HCT116 (cell line): ENCODE measurements around the gene ABLIM1. TPM values are rescaled to one million over a fixed set of nuclear protein-coding genes. Genes with fewer than 3 reads are reported as not detected.

Experiments
- ATAC-seq: fragments of 200-7000 bp; cut with Tn5 transposase; 2 replicates; pipeline ENCODE4 v1.9.1; 2020; ENCODE audit warnings: mild to moderate bottlenecking, moderate library complexity
- BruUV-seq: library from RNA; stranded (reverse); fragments of 400-500 nt; replicated peaks from 2 replicates; lab custom pipeline; 2021; lab: Mats Ljungman, UMichigan
- CTCF ChIA-PET: fragments of 300-600 bp; sonication (Branson Sonifier 250); formaldehyde crosslinking; loops from one replicate; lab custom pipeline; 2021; ENCODE audit warnings: antibody characterized with exemption; lab: Charles Lee
- POLR2A ChIA-PET: fragments of 300-600, 350-600 bp; sonication (Branson Sonifier 250); formaldehyde crosslinking; loops from one replicate; lab custom pipeline; 2021; ENCODE audit warnings: antibody characterized with exemption; lab: Charles Lee
- RAD21 ChIA-PET, 2 experiments: fragments of 300-600 bp; sonication (Branson Sonifier 250); formaldehyde crosslinking; loops; one replicate each; lab custom pipeline; 2023; ENCODE audit warnings: low total read pairs in 2 of 2; ENCODE audit not compliant: uncharacterized antibody in 2 of 2, unreplicated experiment in 2 of 2, low non-redundant PET in 1 of 2; lab: Charles Lee
- DNase-seq: peaks from one replicate; pipeline ENCODE4 v3.0.0-alpha.2; 2010; ENCODE audit warnings: low read depth, low spot score
- H2AFZ ChIP-seq: fragments of 200-600 bp; shearing (Covaris generic), sonication (generic); 2 replicates; pipeline ENCODE4 v1.6.1; 2017; ENCODE audit warnings: low read depth, mixed run types, mixed read lengths, antibody characterized with exemption, low read length; ENCODE audit not compliant: poor library complexity, severe bottlenecking
- H3K27ac ChIP-seq: 2 replicates; pipeline ENCODE4 v1.5.1; 2012; ENCODE audit warnings: low read depth, low read length
- H3K27me3 ChIP-seq: fragments of 200-600 bp; sonication (generic); 2 replicates; pipeline ENCODE4 v1.6.1; 2016; ENCODE audit warnings: mixed run types, low read length, mixed read lengths; ENCODE audit not compliant: insufficient read depth
- H3K36me3 ChIP-seq, 2 experiments: fragments of 200-500 bp in 1 of 2; fragments of 200-600 bp in 1 of 2; sonication (Bioruptor generic) in 1 of 2; sonication (generic) in 1 of 2; 2 replicates each; pipeline versions ENCODE4 v1.5.1 to v1.6.1; 2014 to 2016; ENCODE audit warnings: low read length in 2 of 2, inconsistent platforms in 1 of 2, mixed read lengths in 1 of 2, mixed run types in 1 of 2; ENCODE audit not compliant: insufficient read depth in 2 of 2, control insufficient read depth in 1 of 2
- H3K4me1 ChIP-seq, 2 experiments: fragments of 200-600 bp in 1 of 2; sonication (generic) in 1 of 2; 2 replicates each; pipeline versions ENCODE4 v1.5.1 to v1.6.1; 2012 to 2017; ENCODE audit warnings: low read length in 2 of 2, inconsistent platforms in 1 of 2, mild to moderate bottlenecking in 1 of 2, mixed read lengths in 1 of 2, mixed run types in 1 of 2, moderate library complexity in 1 of 2; ENCODE audit not compliant: insufficient read depth in 2 of 2, control insufficient read depth in 1 of 2
- H3K4me2 ChIP-seq: fragments of 200-600 bp; sonication (generic); 2 replicates; pipeline ENCODE4 v1.6.1; 2017; ENCODE audit warnings: mixed run types, low read length, mixed read lengths
- H3K4me3 ChIP-seq, 2 experiments: fragments of 200-600 bp in 1 of 2; sonication (generic) in 1 of 2; replicated peaks in 1 of 2; 2 replicates each; pipeline ENCODE4 v1.5.1; 2011 to 2016; ENCODE audit warnings: low read length in 2 of 2, control low read depth in 1 of 2, low read depth in 1 of 2, mild to moderate bottlenecking in 1 of 2, mixed read lengths in 1 of 2, mixed run types in 1 of 2
- H3K79me2 ChIP-seq: fragments of 200-600 bp; sonication (generic); 2 replicates; pipeline ENCODE4 v1.6.1; 2017; ENCODE audit warnings: mild to moderate bottlenecking, mixed run types, low read length, moderate library complexity, mixed read lengths; ENCODE audit not compliant: insufficient read depth
- H3K9ac ChIP-seq: fragments of 200-600 bp; sonication (generic); 2 replicates; pipeline ENCODE4 v1.6.1; 2016; ENCODE audit warnings: low read length, mixed read lengths
- H3K9me2 ChIP-seq: fragments of 200-600 bp; sonication (generic), shearing (Covaris generic); 2 replicates; pipeline ENCODE4 v1.6.1; 2017; ENCODE audit warnings: mixed run types, mild to moderate bottlenecking, moderate library complexity; ENCODE audit not compliant: insufficient read depth
- H3K9me3 ChIP-seq, 2 experiments: fragments of 200-500 bp in 1 of 2; fragments of 200-600 bp in 1 of 2; sonication (Bioruptor generic) in 1 of 2; sonication (generic) in 1 of 2; 2 replicates each; pipeline ENCODE4 v1.6.1; 2014 to 2017; ENCODE audit warnings: low read length in 2 of 2, mixed read lengths in 2 of 2, inconsistent platforms in 1 of 2, low read depth in 1 of 2, mild to moderate bottlenecking in 1 of 2, mixed run types in 1 of 2, moderate library complexity in 1 of 2; ENCODE audit not compliant: control insufficient read depth in 1 of 2, insufficient read depth in 1 of 2
- H4K20me1 ChIP-seq: fragments of 200-600 bp; sonication (generic), shearing (Covaris generic); 2 replicates; pipeline ENCODE4 v1.6.1; 2017; ENCODE audit warnings: mixed run types, mild to moderate bottlenecking, moderate library complexity; ENCODE audit not compliant: insufficient read depth
- CBX3 ChIP-seq: IDR thresholded peaks from 2 replicates; pipeline ENCODE4 v1.6.1; 2012; ENCODE audit warnings: low read depth
- CEBPB ChIP-seq: IDR thresholded peaks from 2 replicates; pipeline ENCODE4 v1.6.1; 2012; ENCODE audit warnings: low read depth
- EGR1 ChIP-seq: IDR thresholded peaks from 2 replicates; pipeline ENCODE4 v1.6.1; 2012; ENCODE audit warnings: low read depth
- ELF1 ChIP-seq: IDR thresholded peaks from 2 replicates; pipeline ENCODE4 v1.6.1; 2012; ENCODE audit warnings: low read depth, borderline replicate concordance
- EZH2 ChIP-seq: fragments of 200-600 bp; sonication (generic); IDR thresholded peaks from 2 replicates; pipeline ENCODE4 v1.6.1; 2017; ENCODE audit warnings: antibody characterized with exemption, mixed run types
- EZH2phosphoT487 ChIP-seq: fragments of 200-600 bp; IDR thresholded peaks from 2 replicates; pipeline ENCODE4 v1.6.1; 2018; ENCODE audit warnings: antibody characterized with exemption, borderline replicate concordance
- FOSL1 ChIP-seq: IDR thresholded peaks from 2 replicates; pipeline ENCODE4 v1.6.1; 2012; ENCODE audit warnings: low read depth
- JUND ChIP-seq: IDR thresholded peaks from 2 replicates; pipeline ENCODE4 v1.6.1; 2012
- POLR2A ChIP-seq: IDR thresholded peaks from 2 replicates; pipeline ENCODE4 v1.7.0; 2011; ENCODE audit warnings: borderline replicate concordance; ENCODE audit not compliant: insufficient read depth, insufficient read length; ENCODE audit errors: extremely low read depth
- POLR2AphosphoS5 ChIP-seq: IDR thresholded peaks from 2 replicates; pipeline ENCODE4 v1.6.1; 2011; ENCODE audit warnings: mild to moderate bottlenecking, low read depth, low read length, moderate library complexity
- RAD21 ChIP-seq: IDR thresholded peaks from 2 replicates; pipeline ENCODE4 v1.6.1; 2012; ENCODE audit warnings: low read depth, mild to moderate bottlenecking
- SP1 ChIP-seq: IDR thresholded peaks from 2 replicates; pipeline ENCODE4 v1.6.1; 2012; ENCODE audit warnings: low read depth
- SRF ChIP-seq: IDR thresholded peaks from 2 replicates; pipeline ENCODE4 v1.6.1; 2012; ENCODE audit warnings: low read depth
- ZFX ChIP-seq: fragments of 450-650 bp; IDR thresholded peaks from 2 replicates; pipeline ENCODE4 v1.6.1; 2017
- intact Hi-C: fragments of 100-400 bp; cut with micrococcal nuclease; formaldehyde crosslinking; loops from 2 replicates; pipeline ENCODE4 v1.10.0; 2022
- total RNA-seq: library from RNA; stranded (reverse); gene quantifications from one replicate; pipeline ENCODE4 v1.2.1, GENCODE V29; 2021; ENCODE audit not compliant: unreplicated experiment
- TF ChIP-seq, protein P1 (sequence below): IDR thresholded peaks from 2 replicates; pipeline ENCODE4 v1.6.1; 2012
- TF ChIP-seq, protein P2 (sequence below), 3 experiments: fragments of 200-600 bp in 1 of 3; sonication (generic) in 1 of 3; IDR thresholded peaks in 2 of 3; conservative IDR thresholded peaks in 1 of 3; 2 replicates each; pipeline ENCODE4 v1.5.1; 2012 to 2017; ENCODE audit warnings: low read depth in 2 of 3, low read length in 2 of 3, antibody characterized with exemption in 1 of 3, borderline replicate concordance in 1 of 3, control low read depth in 1 of 3, mild to moderate bottlenecking in 1 of 3, mixed read lengths in 1 of 3, mixed run types in 1 of 3, moderate library complexity in 1 of 3; ENCODE audit not compliant: insufficient read depth in 1 of 3
- TF ChIP-seq, protein P3 (sequence below): IDR thresholded peaks from 2 replicates; pipeline ENCODE4 v1.6.1; 2012

Gene ABLIM1
- total RNA-seq, 1 experiment from 2014 or later, result 96.2 TPM

DNA sequence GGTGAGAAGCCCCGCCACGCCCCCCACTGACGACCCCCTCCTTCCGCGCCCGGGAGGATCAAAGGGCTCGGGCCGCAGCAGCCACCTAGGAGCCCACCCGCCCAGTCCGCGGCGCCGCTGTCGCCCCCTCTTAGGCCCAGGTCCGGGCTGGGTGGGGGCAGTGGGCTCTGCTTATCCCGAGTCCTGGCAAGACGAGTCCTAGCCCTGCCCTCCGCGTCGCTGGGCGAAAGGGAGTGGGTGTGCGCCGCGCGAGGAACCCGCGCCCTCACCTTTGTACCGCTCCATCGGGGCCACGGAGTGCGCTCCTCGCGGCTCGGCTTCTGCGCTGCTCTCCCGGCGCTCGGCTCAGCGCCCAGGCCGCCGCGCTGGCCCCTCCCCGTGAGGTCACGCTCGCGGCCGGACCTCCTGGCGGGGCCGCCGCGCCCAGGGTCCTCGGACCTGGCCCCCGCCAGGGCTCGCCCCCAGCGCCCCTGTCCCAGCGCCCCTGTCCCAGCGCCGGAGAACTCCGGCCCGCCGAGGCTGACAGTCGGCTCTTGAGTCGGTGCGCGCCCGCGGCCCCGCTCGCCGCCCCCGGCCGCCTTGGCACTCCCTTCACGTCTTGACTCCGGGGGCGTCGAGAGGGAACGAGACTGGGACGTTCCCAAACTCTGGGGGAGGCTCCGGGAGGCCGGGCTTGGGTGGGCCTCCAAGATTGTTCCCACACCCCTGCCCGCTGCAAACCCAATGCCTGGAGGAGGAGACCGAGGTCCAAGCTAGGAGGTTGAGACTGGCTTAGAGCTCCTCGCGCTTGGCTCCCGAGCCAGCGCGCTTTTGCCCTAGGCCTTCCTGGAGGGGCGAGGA lies 253.7 kb downstream of the ABLIM1 start, which contains the start of gene AFAP1L2:
AFAP1L2 (minus strand) TSS at position 332 of the 840 bp plus-strand sequence; CDS start at position 285, 47 bp downstream.
- TF ChIP-seq EZH2phosphoT487 (no peak), ELF1 (no peak), FOSL1 (no peak), EZH2 (no peak), SP1 (no peak), RAD21 (no peak), EGR1 (no peak), POLR2A (no peak), SRF (no peak), POLR2AphosphoS5 (no peak), CBX3 (no peak), CEBPB (no peak), JUND (no peak), ZFX (no peak)
- TF ChIP-seq, protein P1, sequence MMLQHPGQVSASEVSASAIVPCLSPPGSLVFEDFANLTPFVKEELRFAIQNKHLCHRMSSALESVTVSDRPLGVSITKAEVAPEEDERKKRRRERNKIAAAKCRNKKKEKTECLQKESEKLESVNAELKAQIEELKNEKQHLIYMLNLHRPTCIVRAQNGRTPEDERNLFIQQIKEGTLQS, result no peak
- TF ChIP-seq, protein P2, sequence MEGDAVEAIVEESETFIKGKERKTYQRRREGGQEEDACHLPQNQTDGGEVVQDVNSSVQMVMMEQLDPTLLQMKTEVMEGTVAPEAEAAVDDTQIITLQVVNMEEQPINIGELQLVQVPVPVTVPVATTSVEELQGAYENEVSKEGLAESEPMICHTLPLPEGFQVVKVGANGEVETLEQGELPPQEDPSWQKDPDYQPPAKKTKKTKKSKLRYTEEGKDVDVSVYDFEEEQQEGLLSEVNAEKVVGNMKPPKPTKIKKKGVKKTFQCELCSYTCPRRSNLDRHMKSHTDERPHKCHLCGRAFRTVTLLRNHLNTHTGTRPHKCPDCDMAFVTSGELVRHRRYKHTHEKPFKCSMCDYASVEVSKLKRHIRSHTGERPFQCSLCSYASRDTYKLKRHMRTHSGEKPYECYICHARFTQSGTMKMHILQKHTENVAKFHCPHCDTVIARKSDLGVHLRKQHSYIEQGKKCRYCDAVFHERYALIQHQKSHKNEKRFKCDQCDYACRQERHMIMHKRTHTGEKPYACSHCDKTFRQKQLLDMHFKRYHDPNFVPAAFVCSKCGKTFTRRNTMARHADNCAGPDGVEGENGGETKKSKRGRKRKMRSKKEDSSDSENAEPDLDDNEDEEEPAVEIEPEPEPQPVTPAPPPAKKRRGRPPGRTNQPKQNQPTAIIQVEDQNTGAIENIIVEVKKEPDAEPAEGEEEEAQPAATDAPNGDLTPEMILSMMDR (IDR thresholded peaks at IDR 0.05 in 2 of 3, conservative IDR thresholded peaks at IDR 0.05 in 1 of 3; ENCODE audit: borderline replicate concordance in 1 of 3, insufficient read depth in 1 of 3, low read depth in 2 of 3, low read length in 2 of 3), result no peak
- TF ChIP-seq, protein P3, sequence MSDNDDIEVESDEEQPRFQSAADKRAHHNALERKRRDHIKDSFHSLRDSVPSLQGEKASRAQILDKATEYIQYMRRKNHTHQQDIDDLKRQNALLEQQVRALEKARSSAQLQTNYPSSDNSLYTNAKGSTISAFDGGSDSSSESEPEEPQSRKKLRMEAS, result no peak
- TF ChIP-seq, all 23 proteins: peak for 0
- no peaks in the 10 kb centered on the region; the same call in 1 of the 2 replicates for H4K20me1 ChIP-seq
- intact Hi-C loops, result no loop called here
- no TSS peak for BruUV-seq
- H3K4me1 ChIP-seq, result peaks cover 0 to 13% of the 10 kb centered on the region in 2 experiments; a peak in 1 of 4 replicates
- no peak within 1 kb of the TSS for H3K9ac ChIP-seq
- peak within 1 kb of the TSS; percentile 24 to 26; a peak in 3 of 4 replicates for H3K4me3 ChIP-seq
- peak within 1 kb of the TSS; percentile 66 for H3K4me2 ChIP-seq
- no peaks in the 10 kb centered on the region for H3K9me3 ChIP-seq
- peak; percentile 85 for ATAC-seq
- POLR2A ChIA-PET, result no interaction called here
- no peaks in the 10 kb centered on the region for H3K79me2 ChIP-seq
- CTCF ChIA-PET, result no interaction called here
- no peak within 1 kb of the TSS for H2AFZ ChIP-seq
- DNase-seq, result no peak
- peaks cover 57% of the 10 kb centered on the region for H3K27me3 ChIP-seq
- H3K27ac ChIP-seq, result no peak within 1 kb of the TSS
- RAD21 ChIA-PET, result no interaction called here
- no peaks in the 10 kb centered on the region for H3K36me3 ChIP-seq
- H3K9me2 ChIP-seq, result no peaks in the 10 kb centered on the region
